NCI-H1092 (cell line): ENCODE measurements around the gene AQP6.

Experiments
- DNase-seq: peaks from one replicate; lab custom pipeline; 2025; lab: John Stamatoyannopoulos, UW

The AQP6 gene

DNA sequence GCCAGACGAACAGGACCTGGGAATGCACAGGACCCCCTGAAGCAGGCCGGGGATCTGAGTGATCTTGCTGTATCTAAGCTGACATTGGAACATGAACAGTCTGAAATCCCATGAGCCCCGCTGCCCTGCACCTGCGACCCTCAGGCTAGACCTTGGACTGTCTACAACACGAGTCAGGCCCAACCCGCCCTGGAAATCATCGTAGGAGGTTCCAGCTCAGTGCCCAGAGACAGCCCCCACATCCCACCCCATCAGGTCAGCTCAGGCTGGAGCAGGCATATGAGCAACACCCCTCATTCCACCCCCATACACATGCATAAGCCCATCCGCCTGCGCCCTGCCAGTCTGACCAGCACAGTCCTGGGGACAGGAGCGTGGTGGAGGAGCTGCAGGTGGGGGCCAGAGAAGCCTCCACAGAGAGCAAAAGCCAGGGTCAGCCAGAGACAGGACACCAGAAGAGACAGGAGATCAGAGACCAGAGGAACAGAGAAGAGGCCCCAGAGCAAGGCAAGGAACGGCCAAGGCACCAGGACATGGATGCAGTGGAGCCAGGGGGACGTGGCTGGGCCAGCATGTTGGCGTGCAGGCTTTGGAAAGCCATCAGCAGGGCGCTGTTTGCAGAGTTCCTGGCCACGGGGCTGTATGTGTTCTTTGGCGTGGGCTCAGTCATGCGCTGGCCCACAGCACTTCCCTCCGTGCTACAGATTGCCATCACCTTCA is at the start of gene AQP6:
Gene AQP6, plus strand, starts transcription at position 307 of the 720 bp plus-strand sequence. Its CDS starts 227 bp downstream, at position 534.
- DNase-seq, result no peak

DNA sequence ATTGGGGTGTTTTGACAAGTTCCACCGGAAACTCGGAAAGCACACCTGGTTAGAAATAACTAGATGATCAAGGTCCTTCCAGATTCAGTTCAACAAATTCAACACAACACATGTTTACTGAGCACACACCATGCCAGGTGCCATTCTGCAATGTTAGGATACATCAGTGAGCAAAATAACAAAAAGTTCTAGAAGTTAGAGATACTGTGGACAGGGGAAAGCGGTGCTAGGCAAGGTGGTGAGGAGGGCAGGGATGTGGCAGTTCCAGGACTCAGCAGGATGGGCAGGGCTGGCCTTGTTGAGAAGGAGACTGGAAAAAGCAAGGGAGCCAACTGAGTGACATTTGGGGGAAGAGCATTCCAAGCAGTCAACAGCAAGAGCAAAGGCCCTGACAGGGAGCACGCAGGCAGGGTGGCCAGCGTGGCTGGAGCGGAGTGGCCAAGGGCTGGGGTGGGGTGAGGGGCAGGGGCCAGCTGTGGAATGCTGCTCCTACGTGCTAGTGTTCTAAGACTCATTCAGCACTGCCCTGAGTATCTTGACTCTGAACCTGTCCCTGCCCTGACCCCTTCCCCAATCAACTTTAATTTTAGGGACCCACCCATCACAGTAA is 49.6 kb upstream of the AQP6 start:
- no peak for DNase-seq

GRCh38 chr12:49923880-49924556 is 48.7 kb upstream of the AQP6 start:
- DNase-seq, result no peak

DNA sequence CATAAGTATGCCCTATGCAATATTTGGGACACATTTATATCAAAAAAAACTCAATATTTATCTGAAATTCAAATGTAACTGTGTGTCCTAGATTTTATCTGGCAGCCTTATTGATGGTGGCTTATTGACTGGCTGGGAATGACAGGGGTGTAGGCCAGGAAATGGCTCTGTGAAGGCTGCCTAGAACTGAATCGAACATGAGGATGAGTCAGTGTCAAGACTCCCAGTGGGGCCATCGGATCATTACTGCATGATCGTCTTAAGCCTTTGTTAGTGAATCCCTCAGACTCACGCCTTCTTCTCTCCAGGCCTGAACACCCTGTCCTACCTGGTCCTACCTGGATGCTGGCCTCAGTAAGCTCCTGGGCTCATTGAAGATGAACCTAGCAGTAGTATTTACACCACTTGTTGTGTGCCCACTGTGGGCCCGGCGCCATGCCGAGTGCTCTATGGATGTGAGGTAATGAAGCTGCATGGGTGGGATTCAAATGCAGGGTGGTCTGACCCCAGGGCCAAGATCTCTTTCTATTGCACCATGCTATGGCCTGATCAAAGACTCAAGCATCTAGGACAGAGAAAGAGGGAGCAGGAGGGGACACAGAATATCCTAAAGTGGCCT is 48.0 kb upstream of the AQP6 start:
- no peak for DNase-seq

GRCh38 chr12:49925433-49926204 is 47.1 kb upstream of the AQP6 start:
- no peak for DNase-seq

- no peak for DNase-seq
Measured at GRCh38 chr12:49928471-49928870, 44.3 kb upstream of the AQP6 start.

- DNase-seq, result no peak
Measured at GRCh38 chr12:49929581-49929980, 43.2 kb upstream of the AQP6 start.

DNA sequence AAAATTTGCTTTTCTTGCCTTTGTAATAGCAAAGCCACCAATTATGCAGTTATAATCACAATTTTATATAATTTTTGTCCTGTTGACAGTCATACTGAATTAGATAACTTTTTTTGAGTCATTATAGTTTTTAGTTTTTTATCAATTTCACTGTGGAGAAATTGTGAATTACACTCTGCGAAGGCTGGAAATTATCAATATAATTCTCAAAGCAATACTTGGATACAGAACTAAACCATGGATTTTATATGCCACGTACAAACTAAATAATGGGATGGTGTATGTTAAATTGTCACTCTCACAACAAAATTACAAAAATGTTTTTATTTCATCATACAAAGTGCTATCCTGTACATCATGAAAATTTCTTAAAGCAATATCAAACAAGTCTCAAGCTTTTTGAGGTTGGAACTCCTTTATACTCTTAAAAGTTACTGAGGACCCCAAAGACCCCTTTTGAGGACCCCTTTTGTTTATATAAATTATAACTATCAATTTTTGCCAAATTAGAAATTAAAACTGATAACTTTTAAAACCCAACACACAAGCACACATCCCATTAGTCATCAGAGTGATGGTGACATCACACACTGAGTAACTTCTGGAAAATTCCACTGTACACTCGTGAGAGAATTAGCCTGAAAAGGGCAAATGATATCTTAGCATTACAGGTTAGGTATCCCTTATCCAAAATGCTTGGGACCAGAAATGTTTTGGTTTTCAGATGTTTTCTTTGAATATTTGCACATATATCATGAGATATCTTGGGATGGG is 42.0 kb upstream of the AQP6 start:
- DNase-seq, result no peak

GRCh38 chr12:49932023-49932422 is 40.7 kb upstream of the AQP6 start:
- no peak for DNase-seq

DNA sequence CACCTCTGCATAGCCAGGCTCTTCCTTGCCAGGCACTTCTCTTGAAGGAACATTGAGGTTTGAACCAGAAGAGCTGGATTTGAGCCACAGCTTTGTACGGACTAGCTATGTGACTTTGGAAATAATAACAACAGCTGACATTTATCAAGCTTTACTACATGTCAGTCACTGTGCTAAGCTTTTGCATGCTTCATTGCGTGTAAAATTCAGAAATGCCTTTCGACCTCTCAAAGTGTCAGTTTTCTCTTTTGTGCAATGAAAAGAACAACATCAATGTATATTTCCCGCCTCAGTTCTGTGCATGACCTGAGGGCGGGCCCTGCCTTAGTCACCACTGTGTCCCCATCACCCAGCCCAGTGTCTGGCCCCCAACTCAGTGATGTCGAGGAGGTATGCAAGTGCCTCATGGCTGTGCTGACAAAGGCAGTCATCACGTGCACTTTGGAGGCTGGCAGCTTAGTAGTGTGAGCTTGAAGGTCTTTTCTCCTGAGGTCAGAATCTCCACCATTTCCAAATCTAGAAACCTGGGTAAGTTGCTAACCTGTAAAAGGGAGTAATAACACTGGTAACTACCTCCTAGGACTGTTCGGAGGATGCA is 40.1 kb upstream of the AQP6 start:
- no peak for DNase-seq

DNA sequence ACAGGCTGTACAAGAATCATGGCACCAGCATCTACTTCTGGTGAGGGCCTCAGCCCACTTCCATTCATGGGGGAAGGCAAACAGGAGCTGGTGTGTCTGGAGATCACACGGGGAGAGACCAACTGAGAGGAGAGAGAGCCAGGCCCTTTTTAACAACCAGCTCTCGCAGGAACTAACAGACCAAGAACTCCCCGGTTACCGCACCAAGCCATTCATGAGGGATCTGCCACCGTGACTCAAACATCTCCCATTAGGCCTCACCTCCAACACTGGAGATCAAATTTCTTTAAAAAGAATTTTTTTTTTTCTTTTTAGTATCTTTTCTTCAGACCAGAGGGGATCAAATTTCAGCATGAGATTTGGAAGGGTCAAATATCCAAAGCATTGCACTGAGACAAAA is 39.0 kb upstream of the AQP6 start:
- no peak for DNase-seq

GRCh38 chr12:49934505-49934904 is 38.2 kb upstream of the AQP6 start:
- DNase-seq, result no peak

- no peak for DNase-seq
Measured at GRCh38 chr12:49936925-49937324, 35.8 kb upstream of the AQP6 start.

GRCh38 chr12:49937639-49938300 is 35.0 kb upstream of the AQP6 start:
- DNase-seq, result no peak

DNA sequence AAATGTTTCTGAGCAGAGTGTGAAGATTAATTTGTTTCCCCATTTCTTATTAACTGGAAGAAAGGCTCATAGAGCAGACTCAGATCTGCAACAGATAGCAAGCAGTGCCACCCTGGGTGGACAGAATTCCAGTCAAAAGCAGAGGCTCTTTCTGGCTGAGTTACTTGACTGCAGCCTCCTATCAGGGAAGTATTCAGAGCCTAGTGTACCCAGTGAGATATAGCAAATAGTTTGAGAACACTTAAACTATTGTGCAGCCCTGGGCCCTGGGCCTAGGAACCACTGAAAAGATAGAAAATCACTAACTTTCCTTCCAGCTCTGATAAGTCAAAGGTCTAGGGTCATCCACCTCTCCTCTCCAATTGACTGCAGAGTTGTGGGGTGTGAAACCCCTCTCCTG is 33.4 kb upstream of the AQP6 start:
- no peak for DNase-seq

DNA sequence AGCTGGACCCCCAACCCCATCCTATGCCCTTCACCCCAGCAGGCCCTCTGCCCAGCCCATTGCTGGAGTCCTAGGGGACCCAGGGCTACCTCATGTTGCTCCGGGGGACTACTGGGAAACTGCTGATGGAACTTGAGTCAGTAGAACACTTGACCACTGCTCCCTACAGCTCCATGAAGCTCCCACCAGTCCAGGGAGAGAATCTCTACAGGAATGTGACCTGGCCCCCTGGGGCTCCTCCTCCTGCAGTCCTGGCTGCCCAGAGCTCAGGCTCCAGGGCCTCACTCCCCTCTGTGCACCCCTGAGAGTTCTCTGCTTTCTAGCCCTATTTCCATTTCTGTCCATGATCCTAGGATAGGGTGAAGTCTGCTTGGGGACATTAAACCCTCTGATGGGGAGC is 33.0 kb upstream of the AQP6 start:
- DNase-seq, result no peak

DNA sequence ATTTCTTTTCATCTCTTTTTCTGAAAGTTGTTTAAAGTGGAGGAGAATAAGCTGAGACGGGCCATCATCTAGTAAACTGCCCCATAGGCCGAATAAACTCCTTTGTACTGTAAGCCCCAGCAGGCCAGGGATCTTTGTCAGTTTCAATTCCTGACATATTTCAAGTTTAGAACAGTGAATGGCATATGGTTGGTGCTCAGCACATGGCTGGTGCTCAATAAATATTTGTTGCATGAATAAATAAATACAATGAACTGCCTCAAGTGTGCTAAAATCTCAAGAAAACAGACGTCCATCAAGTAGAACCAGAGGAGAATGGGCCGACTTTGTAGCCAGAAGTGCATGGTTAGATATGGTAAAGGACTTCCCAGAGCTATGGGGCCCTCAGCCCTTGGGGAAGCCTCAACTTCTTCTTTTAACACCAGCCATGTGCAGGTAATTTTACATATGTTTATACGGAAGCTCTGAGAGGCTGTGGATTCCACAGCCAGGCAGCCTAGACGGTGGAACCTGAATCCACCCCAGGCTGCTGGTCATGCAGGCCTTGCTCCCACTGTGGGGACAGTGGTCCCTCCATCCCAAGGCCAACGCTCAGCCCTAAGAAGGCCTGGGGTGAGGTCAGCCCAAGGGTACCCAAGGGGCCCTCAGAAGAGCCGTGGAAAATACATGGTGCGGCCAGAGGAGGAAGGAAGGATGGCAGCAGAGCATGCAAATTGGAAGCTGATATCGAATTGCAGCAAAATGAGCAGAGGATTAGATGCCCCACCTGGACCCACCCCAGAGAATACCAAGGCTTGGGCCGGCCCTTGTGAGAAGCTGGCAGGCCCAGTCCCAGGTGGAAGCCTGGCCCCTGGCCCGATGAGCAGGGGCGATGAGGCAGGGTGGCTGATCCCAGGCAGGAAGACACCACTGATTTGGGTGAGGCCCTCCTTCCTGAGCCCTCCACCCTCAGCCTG is 30.9 kb upstream of the AQP6 start:
- DNase-seq, result no peak

DNA sequence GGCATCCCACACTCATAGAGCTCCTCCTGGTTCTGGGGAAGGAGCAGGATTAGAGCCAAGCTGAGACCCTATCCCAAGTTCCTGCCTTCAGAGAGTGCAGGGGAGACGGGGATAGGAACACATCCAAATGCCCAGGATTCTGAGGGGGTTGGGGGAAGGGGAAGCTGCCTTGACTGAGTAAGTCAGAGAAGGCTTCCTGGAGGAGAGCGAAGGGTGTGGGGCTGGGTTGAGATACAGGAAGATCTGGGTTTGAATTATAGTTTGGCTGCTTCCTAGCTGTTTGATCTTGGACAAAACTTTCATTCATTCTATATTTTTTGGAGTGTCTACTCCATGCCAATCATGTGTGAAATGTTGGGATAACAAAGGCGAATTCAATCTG is 30.2 kb upstream of the AQP6 start:
- DNase-seq, result no peak

DNA sequence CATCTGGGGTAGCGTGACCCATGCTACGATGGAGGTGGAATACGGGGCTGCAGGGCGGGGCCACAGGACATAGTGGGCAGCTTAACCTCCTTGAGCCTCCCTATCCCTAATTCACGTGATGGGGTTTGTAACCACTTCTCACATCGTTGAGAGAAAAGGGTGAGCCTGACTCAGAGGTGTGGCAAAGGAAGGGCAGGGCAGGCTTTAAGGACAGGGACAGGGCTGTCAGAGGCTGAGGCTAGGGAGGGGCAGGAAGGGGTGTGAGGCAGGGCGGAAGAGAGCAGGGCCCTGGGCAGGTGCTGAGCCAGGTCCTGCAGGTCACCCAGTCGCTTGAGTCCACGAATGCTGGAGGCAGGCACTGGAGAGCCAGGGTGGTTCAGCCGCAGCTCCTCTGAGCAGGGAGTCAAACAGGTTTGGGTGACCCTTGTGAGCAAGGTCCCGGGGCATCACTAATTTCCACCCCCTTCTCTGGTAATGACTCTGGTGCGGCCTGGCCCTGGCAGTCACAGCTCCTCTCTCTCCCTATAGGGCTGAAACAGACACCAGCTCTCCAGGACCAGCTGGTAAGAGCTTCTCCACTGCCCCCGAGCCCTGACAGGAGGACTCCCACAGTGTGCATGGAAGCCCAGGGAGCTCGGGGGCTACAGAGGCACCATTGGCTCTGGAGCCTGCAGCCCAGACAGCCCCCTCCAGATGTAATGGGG is 29.7 kb upstream of the AQP6 start:
- DNase-seq, result no peak
